Stimulated activated CD4-positive, alpha-beta T cell treated with anti-CD3 and anti-CD28 coated beads, Interleukin-15, amount 100 ng/mL, for 48 hours (primary cell): ENCODE data around the gene MRPL9.
"Not testable (repeated sequence)": the region's sequence is repeated elsewhere in the genome, so short reads cannot be mapped to it uniquely, and the experiment has no call there.

Source experiments
- DNase-seq, 2 donors: peaks; one replicate each; pipeline ENCODE4 v3.0.0-alpha.2; 2020; ENCODE audit warnings: low read depth in 2 of 2

The MRPL9 gene

GRCh38 chr1:151783796-151784195 lies 20.5 kb upstream of the MRPL9 start:
- DNase-seq: no peak

GRCh38 chr1:151782741-151783140 lies 19.4 kb upstream of the MRPL9 start:
- DNase-seq: no peak

- not testable (repeated sequence) for DNase-seq
Observed at GRCh38 chr1:151782026-151782425, 18.7 kb upstream of the MRPL9 start.

GRCh38 chr1:151780736-151781135 lies 17.4 kb upstream of the MRPL9 start:
- not testable (repeated sequence) for DNase-seq

GRCh38 chr1:151779852-151780251 lies 16.6 kb upstream of the MRPL9 start:
- no peak for DNase-seq

GRCh38 chr1:151777317-151777716 lies 14.0 kb upstream of the MRPL9 start:
- no peak for DNase-seq

GRCh38 chr1:151776665-151777062 lies 13.4 kb upstream of the MRPL9 start:
- no peak for DNase-seq

GRCh38 chr1:151775894-151776664 lies 12.8 kb upstream of the MRPL9 start:
- no peak for DNase-seq

GRCh38 chr1:151774256-151774922 lies 11.1 kb upstream of the MRPL9 start:
- DNase-seq: no peak

- DNase-seq: no peak
Observed at GRCh38 chr1:151773702-151774101, 10.4 kb upstream of the MRPL9 start.

- not testable (repeated sequence) for DNase-seq
Observed at GRCh38 chr1:151769270-151769669, 6.0 kb upstream of the MRPL9 start.

GRCh38 chr1:151768351-151769066 lies 5.2 kb upstream of the MRPL9 start:
- DNase-seq: not testable (repeated sequence)

- DNase-seq: no peak
Observed at GRCh38 chr1:151763990-151764389, 694 bp upstream of the MRPL9 start.

- DNase-seq: no peak
Observed at GRCh38 chr1:151760597-151761385, 2.5 kb downstream of the MRPL9 start.

GRCh38 chr1:151759241-151759640 lies 4.1 kb downstream of the MRPL9 start:
- no peak for DNase-seq

GRCh38 chr1:151756291-151756690 lies 7.0 kb downstream of the MRPL9 start:
- DNase-seq: no peak

GRCh38 chr1:151741516-151741915 lies 21.8 kb downstream of the MRPL9 start:
- no peak for DNase-seq

- no peak for DNase-seq
Observed at GRCh38 chr1:151739590-151740355, 23.5 kb downstream of the MRPL9 start.

- DNase-seq: no peak
Observed at GRCh38 chr1:151737479-151737878, 25.8 kb downstream of the MRPL9 start.

GRCh38 chr1:151737026-151737425 lies 26.3 kb downstream of the MRPL9 start:
- no peak for DNase-seq

- not testable (repeated sequence) for DNase-seq
Observed at GRCh38 chr1:151733995-151734394, 29.3 kb downstream of the MRPL9 start.
